ENCODE data around the gene CRTAP. TPM values are rescaled to one million over a fixed set of nuclear protein-coding genes. Genes with fewer than 3 reads are reported as not detected.
A peak's percentile ranks its signal among the peaks of the same experiment; 100 is the strongest.

Gene CRTAP
- total RNA-seq, 1 experiment from 2014 or later = 174 TPM

- Histone ChIP-seq H3K27me3 (ENCODE audit: low read length) (no peaks in the 10 kb centered on the region), H4K20me1 (ENCODE audit: low read length) (no peaks in the 10 kb centered on the region)
- peak; percentile 39 for DNase-seq
Observed at GRCh38 chr3:33146791-33147445, 33.1 kb downstream of the CRTAP start.

GRCh38 chr3:33149342-33149741 is 35.5 kb downstream of the CRTAP start:
- no peak for ATAC-seq
- Histone ChIP-seq H3K27ac (ENCODE audit: low read length) (no peak overlapping the region), H2AFZ (ENCODE audit: low read length) (no peak overlapping the region), H3K4me2 (ENCODE audit: low read length) (no peak overlapping the region), H3K79me2 (ENCODE audit: low read length) (no peaks in the 10 kb centered on the region), H3K9me3 (ENCODE audit: low read length) (no peaks in the 10 kb centered on the region), H3K9ac (ENCODE audit: low read length) (no peak overlapping the region), H3K4me3 (ENCODE audit: low read length) (no peak overlapping the region), H3K9me2 (replicated peaks; ENCODE audit: low read length) (no peaks in the 10 kb centered on the region), H3K4me1 (ENCODE audit: insufficient read depth, low read length) (peaks cover 4% of the 10 kb centered on the region; the same call in 1 of the 2 replicates), H3K36me3 (ENCODE audit: low read depth, low read length) (0 out of 2 replicates have a peak, but pooled peaks cover 7% of the 10 kb centered on the region), H4K20me1 (ENCODE audit: low read length) (no peaks in the 10 kb centered on the region), H3K27me3 (ENCODE audit: low read length) (no peaks in the 10 kb centered on the region), H3F3A (ENCODE audit: low read length, unreplicated experiment) (no peaks in the 10 kb centered on the region)
- ChIA-PET POLR2A (ENCODE audit: unreplicated experiment) (no interaction called here), CTCF (no interaction called here)
- intact Hi-C loops (cut with micrococcal nuclease) = loop anchor here (5.0 kb wide), 2 partner anchors 103 to 223 kb away; no protein-coding TSS in a partner anchor
- BruUV-seq (replicated peaks) = no TSS peak
- TF ChIP-seq EZH2phosphoT487 (IDR thresholded peaks at IDR 0.05; ENCODE audit: borderline replicate concordance, low read length) = no peak
- TF ChIP-seq EZH2 (IDR thresholded peaks at IDR 0.05; ENCODE audit: low read length, unreplicated experiment) = no peak
- TF ChIP-seq, protein P1, sequence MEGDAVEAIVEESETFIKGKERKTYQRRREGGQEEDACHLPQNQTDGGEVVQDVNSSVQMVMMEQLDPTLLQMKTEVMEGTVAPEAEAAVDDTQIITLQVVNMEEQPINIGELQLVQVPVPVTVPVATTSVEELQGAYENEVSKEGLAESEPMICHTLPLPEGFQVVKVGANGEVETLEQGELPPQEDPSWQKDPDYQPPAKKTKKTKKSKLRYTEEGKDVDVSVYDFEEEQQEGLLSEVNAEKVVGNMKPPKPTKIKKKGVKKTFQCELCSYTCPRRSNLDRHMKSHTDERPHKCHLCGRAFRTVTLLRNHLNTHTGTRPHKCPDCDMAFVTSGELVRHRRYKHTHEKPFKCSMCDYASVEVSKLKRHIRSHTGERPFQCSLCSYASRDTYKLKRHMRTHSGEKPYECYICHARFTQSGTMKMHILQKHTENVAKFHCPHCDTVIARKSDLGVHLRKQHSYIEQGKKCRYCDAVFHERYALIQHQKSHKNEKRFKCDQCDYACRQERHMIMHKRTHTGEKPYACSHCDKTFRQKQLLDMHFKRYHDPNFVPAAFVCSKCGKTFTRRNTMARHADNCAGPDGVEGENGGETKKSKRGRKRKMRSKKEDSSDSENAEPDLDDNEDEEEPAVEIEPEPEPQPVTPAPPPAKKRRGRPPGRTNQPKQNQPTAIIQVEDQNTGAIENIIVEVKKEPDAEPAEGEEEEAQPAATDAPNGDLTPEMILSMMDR (conservative IDR thresholded peaks at IDR 0.05; ENCODE audit: low read depth, low read length) = no peak
- no peak for DNase-seq

More at GRCh38 chr3:33146791-33147445, 33.1 kb downstream of the CRTAP start:
- Histone ChIP-seq H3K79me2 (ENCODE audit: low read length) (no peaks in the 10 kb centered on the region), H3K9ac (ENCODE audit: low read length) (no peak overlapping the region), H3K4me1 (ENCODE audit: insufficient read depth, low read length) (no peaks in the 10 kb centered on the region), H3F3A (ENCODE audit: low read length, unreplicated experiment) (no peaks in the 10 kb centered on the region), H3K27ac (ENCODE audit: low read length) (no peak overlapping the region), H3K4me2 (ENCODE audit: low read length) (no peak overlapping the region), H3K4me3 (ENCODE audit: low read length) (no peak overlapping the region), H3K9me2 (replicated peaks; ENCODE audit: low read length) (no peaks in the 10 kb centered on the region), H2AFZ (ENCODE audit: low read length) (no peak overlapping the region), H3K36me3 (ENCODE audit: low read depth, low read length) (peaks cover 17% of the 10 kb centered on the region; the same call in 1 of the 2 replicates), H3K9me3 (ENCODE audit: low read length) (no peaks in the 10 kb centered on the region)
- no TSS peak for BruUV-seq (replicated peaks)
- ChIA-PET POLR2A (ENCODE audit: unreplicated experiment) (no interaction called here), CTCF (interaction anchor here (0.6 kb wide), 1 partner anchor 41 kb away, joined by 3 read pairs; no protein-coding TSS in a partner anchor)
- intact Hi-C loops (cut with micrococcal nuclease) = loop anchor here (5.0 kb wide), 2 partner anchors 105 to 225 kb away; no protein-coding TSS in a partner anchor
- peak; percentile 40 for ATAC-seq
- TF ChIP-seq, protein P1 (conservative IDR thresholded peaks at IDR 0.05; ENCODE audit: low read depth, low read length) = no peak
- TF ChIP-seq EZH2phosphoT487 (IDR thresholded peaks at IDR 0.05; ENCODE audit: borderline replicate concordance, low read length) (no peak), EZH2 (IDR thresholded peaks at IDR 0.05; ENCODE audit: low read length, unreplicated experiment) (no peak)
